ENCODE measurements around the gene PRICKLE2.

The PRICKLE2 gene

DNA sequence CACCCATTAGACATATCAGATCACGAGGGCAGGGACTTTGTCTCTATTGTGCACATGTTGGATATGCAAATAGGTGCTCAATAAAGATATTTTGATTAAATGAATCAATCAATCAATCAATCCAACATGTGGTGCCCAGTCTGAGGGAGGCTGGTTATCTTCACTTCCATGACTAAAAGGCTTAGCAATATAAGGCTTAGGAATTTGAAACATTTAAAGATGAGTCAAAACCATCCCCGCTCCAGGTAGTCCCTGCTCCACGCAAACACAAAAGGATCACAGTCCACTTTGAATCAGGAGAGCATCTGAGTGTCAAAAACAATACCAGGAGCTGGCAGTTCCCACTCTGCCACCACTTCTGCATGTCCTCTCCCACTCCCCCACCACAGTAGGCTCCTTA is 25.8 kb upstream of the PRICKLE2 start:
- DNase-seq = no peak

DNA sequence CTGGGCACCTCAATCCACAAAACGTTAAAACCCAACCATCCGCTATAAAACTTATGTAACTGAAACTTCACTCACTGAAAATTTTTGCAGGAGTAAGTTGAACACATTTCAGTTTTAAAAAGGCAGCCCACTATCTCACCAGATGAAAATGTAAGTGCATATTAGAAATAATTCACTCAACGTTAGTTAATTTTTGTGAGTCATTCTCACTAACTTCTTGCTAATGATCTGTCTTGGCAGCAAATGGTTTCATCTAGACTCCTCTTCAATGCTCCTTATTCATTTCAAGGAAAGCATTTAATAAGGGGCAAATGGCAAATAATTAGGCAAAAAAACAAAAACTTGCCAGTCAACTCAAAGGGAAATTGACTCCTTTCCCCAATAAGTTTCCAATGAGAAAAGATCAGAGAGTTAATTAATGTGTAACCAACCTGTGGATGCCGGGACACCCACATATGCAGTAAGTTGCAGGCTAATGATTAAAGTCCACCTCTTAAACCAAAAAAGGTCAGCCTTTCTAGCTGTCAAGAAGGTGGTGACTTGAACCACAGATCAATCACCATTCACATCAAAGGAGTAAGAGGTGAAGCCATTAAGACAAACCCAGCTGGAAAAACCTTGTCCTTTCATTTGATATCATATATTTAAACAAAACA is 22.9 kb upstream of the PRICKLE2 start:
- no peak for DNase-seq

DNA sequence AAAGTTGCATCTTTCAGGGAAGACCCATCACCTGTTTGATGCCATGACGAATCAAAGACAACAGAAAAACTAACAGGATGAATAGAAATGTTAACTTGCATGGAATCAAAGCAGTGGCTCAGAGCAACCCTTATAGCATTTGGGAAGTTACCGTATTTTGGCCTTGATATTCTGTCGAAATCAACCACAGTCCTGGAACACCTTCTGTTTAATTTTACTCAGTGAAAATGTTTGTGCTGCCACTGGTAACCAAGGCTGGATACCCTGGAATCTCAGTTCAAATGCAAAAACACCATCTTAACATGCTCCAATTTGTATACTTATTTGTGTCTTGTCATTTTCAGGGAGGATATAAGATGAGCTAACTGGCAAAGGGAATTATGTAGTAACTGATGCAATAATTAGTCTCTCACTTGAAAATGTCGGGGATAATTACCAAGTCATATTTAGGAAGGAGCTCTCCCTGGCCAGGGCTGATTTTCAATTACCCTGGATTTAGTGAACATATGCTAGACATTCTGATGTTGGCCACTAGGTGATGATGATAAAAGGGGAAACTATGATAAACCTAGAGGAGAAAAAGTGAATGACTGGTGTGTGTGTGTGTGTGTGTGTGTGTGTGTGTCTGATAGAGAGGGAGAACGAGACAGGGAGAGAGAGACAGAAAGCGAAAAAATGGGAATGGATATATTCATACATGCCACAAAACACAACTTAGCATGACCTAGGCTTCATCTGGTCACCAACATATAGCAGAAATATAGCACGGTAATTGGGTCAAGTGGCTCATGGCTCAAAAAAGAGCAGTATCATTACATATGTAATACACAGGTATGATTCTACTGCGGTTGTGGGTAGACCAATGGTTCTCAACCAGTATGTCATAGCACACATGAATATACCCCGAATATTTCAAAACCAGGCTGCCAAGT is 19.0 kb upstream of the PRICKLE2 start:
- DNase-seq = no peak

GRCh38 chr3:64242435-64242834 is 17.2 kb upstream of the PRICKLE2 start:
- no peak for DNase-seq

DNA sequence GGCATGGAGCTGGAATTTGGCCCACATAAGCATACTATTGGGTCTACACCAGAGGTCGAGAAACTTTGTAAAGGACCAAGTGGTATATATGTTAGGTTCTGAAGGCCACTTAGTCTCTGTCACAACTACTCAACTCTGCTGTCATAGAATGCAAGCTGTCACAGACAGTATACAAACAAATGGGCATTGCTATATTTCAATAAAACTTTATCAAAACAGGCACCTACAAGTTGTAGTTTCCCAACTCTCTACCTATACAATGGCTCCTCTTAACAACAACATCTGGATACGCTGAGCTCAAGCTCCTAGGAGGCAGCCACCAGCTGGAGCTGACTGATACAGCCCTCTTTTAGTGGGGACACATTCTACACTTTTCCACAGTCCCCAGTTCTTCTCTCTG is 15.7 kb upstream of the PRICKLE2 start:
- no peak for DNase-seq

GRCh38 chr3:64240396-64240795 is 15.1 kb upstream of the PRICKLE2 start:
- DNase-seq = no peak

GRCh38 chr3:64239841-64240240 is 14.6 kb upstream of the PRICKLE2 start:
- no peak for DNase-seq

- DNase-seq = no peak
These were observed 13.9 kb upstream of the PRICKLE2 start for GRCh38 chr3:64238971-64239667.

- DNase-seq = no peak
These were observed 11.8 kb upstream of the PRICKLE2 start for GRCh38 chr3:64237083-64237482.

GRCh38 chr3:64235605-64236004 is 10.3 kb upstream of the PRICKLE2 start:
- DNase-seq = no peak

DNA sequence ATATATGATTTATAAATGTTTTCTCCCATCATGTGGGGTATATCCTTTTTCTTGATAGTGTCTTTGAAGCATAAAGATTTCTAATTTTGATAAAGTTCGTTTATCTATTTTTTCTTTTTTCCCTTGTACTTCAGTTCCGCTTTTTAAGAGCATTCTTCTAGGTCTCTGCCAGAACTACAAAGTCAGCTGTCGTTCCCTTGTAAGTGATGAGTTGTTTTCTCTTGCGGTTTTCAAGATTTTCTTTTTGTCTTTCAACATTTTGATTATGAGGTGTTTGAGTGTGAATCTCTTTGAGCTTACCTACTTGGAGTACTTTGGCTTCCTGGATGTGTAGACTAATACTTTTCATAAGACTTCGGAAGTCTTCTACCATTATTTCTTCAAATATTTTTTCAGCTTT is 9.3 kb upstream of the PRICKLE2 start:
- DNase-seq = no peak

DNA sequence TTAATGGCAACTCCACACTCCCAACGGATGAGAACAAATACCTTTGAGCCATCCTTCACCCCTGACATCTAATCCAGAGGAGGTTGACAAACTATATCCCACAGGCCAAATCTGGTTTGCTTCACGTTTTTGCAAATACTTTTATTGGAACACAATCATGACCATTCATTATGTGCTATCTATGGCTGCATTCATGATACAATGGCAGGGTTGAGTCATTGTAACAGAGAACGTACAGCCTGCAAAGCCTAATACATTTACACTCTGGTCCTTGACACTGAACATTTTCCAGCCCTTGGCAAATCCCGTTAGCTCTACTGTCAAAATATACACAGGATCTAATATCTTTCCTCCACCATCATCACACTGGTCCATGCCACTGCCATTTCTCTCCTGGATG is 7.6 kb upstream of the PRICKLE2 start:
- DNase-seq = no peak

- DNase-seq = no peak
These were observed 4.6 kb upstream of the PRICKLE2 start for GRCh38 chr3:64229903-64230302.

DNA sequence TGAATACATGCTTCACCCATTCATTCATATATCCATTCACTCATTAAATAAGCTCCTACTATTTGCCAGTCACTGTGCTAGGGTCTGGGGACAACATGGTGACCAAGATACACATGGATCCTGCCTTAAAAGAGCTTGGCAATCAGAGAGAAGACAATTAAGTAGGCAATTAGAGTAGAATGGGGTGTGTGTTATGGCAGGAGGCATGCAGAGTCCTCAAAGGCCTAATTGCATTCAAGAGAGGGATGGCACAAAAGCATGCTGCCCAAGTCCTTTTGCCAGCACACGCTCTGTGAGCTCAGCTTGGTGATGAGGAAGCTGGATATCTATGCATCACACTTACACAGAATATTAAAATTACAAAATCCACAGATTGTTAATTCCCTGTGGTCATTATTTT is 2.8 kb upstream of the PRICKLE2 start:
- no peak for DNase-seq

DNA sequence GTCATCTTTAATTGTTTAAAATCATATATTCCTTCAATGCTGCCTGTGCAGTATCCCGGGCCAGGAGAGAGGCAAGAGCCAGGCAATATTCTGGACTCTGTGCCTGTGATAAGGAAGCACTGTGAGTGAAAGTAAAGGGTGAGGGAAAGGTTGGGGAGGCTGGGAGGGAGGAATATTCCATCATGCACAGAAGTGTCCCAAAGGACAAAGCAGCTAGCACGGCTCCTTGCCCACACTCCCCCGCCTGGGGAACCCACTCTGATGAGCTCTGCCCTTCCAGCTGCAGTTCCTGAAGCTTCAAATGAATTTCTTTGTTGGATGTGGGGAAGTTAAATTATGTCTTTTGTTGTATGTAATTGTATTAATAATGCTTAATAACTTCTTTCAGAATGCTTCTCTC is 1.5 kb upstream of the PRICKLE2 start:
- DNase-seq = no peak

GRCh38 chr3:64225695-64226499 is 631 bp upstream of the PRICKLE2 start:
- DNase-seq = no peak

DNA sequence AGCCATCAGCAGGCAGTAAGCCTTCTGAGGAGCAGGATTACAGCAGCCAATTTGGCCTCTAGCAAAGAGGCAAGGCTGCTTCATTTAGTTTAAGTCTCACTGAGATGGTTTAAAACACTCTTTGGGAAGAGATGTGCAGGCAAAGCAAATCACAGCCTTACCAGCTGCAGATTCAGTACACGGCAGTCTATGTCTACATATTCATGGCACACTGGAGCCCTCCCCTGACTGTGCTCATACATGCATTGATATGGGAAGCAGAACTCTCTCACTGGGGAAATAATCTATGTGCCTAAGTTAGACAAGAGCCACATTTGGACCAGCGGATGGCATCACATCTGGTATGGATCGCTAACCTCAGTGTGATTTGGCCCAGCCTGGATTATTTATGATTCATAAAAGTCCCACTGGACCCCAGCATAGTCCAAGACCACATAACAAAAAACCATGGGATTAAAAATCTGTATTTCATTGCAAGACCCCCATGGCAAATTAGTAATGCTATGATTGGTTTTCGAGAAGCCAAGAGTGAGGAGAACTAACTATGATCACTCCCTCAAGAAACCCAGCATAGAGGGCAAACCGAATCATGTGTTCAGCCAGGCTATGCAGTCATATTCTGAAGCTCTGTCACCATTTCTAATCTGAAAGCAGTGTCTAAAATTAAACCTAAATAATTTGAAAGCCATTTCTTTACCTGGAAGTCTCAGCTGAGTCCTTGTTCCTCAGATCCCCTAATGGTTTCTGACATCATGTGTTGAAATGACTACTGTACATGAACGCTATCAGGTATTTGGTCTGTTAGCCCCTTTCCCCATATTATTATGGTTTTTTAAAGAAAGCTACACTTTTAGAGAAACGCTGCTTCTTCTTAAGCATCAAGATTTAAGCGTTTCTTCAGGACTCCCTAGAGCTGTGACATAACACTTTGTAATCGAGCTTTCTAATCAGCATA is 1.2 kb downstream of the PRICKLE2 start:
- DNase-seq = no peak

DNA sequence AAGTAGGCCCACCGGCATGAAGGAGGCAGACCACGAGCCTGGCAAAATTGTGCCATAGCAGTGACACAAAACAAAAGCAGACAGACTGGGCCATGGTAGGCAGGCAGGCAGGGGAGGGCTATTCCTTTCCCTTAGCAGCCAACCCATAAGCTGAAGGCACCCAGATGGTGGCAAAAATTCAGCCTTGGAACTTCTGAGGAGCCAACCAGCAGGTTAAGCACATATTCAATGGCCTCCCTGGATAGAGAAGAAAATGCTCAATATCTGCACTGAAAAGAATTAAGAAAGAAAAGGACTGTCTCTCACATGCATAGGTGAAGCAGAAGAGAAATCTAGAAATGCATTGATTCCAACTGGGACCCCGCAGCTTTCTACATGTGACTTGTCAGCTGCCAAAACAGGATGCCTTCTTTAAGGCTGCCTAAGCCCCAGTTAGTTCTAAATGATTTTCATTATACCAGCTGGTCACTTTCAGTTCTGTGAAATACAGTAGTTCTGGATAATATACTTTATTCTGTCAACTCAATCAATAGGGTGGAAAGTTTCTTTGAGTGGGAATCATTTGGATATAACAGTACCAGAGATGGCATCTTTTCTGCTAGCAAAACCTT is 2.7 kb downstream of the PRICKLE2 start:
- no peak for DNase-seq

DNA sequence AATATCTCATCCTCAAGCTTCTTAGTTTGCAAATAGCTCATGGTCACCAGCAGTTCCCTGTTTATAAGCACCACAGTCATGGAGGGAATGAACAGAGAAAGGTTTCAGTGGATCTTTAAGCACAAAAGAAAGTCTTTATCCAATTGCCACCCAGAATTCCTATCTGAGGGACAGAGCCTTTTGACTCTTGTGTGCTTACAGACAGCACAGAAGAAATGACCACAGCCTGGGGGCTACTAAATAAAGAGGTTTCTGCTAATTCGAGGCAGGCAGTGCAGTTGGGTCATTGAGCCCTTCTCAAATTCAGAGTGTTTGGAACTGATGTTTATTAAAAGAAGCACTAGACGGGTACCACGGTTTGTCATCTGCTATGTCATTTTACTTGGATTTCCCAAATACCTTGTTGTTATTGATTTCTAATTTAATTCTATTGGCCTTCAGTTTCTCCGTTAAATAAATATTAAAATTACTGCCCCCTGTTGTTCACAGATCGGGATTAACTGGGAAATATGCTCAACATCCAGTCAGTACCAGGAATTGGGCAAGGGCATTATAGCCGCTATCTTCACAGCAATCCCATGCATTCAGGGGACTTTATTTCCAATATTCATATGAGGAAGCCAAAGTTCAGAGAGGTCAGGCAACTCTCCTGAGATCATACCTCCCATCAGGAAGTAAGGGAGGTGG is 3.6 kb downstream of the PRICKLE2 start:
- no peak for DNase-seq

DNA sequence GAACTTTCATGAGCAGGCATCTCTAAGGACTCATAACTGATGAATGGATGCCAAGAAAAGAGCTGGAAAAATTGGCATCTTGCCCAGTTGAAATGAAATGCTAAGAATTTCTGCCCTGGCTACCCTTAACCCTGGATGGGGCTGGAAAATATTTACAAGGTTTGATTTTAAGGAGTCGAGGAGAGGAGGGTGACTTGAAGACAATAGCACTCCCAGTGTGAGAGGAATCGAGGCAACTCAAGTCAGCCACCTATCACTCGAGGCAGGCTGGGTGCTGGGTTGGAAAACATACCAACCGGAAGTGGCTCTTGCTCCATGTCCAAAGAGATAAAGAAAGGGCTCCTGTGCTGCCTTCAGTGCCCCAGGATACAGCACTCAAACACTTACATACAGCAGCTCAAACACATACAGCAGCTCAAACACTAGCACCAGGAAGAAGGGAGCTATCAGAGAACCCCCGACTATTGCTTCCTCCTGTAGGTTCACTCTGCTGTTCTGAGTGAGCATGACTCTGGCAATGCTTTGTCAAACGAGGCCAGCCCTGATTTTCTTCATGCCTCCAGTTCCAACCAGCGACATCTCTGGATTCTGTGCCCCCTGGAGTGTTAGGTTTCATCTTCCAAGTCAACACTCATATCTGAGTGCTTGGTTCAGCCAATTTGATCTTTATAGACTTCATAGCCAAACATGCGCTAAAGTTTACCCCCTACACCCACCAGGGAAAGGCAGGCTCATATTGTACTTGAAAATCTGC is 4.9 kb downstream of the PRICKLE2 start:
- DNase-seq = no peak

All from stimulated activated CD4-positive, alpha-beta T cell treated with anti-CD3 and anti-CD28 coated beads, Interleukin-2, amount 100 ng/mL, for 48 hours (primary cell).